ENCODE measurements around the gene ACYP1. TPM values are rescaled to one million over a fixed set of nuclear protein-coding genes. Genes with fewer than 3 reads are reported as not detected.

The ACYP1 gene
- total RNA-seq, 1 experiment from 2014 or later, result 21.3 TPM

DNA sequence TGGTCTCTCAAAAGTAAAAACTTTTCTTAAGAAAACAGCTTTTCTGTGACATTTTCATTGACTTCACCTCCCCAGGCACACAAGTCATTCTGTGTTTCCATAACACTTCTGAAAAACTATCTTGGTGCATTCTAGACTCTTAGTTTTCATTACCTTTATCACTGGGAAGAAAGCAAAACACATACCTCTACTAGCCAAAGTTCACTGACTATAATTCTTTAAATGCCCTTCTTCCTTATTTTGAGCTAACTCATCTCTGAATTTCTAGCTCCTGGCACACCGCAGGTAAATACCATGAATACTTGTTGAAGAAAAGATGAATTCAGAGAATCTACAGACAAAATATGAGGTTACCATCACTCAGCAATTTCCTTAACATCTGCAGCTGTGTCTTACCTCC, 33.7 kb downstream of the ACYP1 start:
- no peak for ATAC-seq
- no peaks in the 10 kb centered on the region for H3K9me3 ChIP-seq (ENCODE audit: control insufficient read depth, insufficient read depth, low read depth, low read length)
- no TSS peak for BruUV-seq (replicated peaks)
- H3K36me3 ChIP-seq (ENCODE audit: control insufficient read depth, insufficient read depth, low read length), result peaks cover 10% of the 10 kb centered on the region
- no peaks in the 10 kb centered on the region for H3K4me1 ChIP-seq (ENCODE audit: control insufficient read depth, insufficient read depth, low read length)
- in situ Hi-C loops (cut with HindIII; ENCODE audit: low pct_unique_long_range_greater_than_20kb, low sequenced_read_pairs), result no loop called here
- DNase-seq (ENCODE audit: low read depth, low spot score), result no peak
- TF ChIP-seq, protein P1, sequence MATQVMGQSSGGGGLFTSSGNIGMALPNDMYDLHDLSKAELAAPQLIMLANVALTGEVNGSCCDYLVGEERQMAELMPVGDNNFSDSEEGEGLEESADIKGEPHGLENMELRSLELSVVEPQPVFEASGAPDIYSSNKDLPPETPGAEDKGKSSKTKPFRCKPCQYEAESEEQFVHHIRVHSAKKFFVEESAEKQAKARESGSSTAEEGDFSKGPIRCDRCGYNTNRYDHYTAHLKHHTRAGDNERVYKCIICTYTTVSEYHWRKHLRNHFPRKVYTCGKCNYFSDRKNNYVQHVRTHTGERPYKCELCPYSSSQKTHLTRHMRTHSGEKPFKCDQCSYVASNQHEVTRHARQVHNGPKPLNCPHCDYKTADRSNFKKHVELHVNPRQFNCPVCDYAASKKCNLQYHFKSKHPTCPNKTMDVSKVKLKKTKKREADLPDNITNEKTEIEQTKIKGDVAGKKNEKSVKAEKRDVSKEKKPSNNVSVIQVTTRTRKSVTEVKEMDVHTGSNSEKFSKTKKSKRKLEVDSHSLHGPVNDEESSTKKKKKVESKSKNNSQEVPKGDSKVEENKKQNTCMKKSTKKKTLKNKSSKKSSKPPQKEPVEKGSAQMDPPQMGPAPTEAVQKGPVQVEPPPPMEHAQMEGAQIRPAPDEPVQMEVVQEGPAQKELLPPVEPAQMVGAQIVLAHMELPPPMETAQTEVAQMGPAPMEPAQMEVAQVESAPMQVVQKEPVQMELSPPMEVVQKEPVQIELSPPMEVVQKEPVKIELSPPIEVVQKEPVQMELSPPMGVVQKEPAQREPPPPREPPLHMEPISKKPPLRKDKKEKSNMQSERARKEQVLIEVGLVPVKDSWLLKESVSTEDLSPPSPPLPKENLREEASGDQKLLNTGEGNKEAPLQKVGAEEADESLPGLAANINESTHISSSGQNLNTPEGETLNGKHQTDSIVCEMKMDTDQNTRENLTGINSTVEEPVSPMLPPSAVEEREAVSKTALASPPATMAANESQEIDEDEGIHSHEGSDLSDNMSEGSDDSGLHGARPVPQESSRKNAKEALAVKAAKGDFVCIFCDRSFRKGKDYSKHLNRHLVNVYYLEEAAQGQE (IDR thresholded peaks at IDR 0.05; ENCODE audit: insufficient read depth in 1 of 2, low read depth in 2 of 2, low read length in 1 of 2), result no peak
- TF ChIP-seq POLR2AphosphoS5 (IDR thresholded peaks at IDR 0.05; ENCODE audit: low read depth, low read length) (no peak), TCF7L2 (IDR thresholded peaks at IDR 0.05; ENCODE audit: low read depth, low read length) (no peak), SIN3A (IDR thresholded peaks at IDR 0.05; ENCODE audit: borderline replicate concordance, insufficient read depth, low read depth, low read length) (no peak)
- TF ChIP-seq, protein P2, sequence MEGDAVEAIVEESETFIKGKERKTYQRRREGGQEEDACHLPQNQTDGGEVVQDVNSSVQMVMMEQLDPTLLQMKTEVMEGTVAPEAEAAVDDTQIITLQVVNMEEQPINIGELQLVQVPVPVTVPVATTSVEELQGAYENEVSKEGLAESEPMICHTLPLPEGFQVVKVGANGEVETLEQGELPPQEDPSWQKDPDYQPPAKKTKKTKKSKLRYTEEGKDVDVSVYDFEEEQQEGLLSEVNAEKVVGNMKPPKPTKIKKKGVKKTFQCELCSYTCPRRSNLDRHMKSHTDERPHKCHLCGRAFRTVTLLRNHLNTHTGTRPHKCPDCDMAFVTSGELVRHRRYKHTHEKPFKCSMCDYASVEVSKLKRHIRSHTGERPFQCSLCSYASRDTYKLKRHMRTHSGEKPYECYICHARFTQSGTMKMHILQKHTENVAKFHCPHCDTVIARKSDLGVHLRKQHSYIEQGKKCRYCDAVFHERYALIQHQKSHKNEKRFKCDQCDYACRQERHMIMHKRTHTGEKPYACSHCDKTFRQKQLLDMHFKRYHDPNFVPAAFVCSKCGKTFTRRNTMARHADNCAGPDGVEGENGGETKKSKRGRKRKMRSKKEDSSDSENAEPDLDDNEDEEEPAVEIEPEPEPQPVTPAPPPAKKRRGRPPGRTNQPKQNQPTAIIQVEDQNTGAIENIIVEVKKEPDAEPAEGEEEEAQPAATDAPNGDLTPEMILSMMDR (IDR thresholded peaks at IDR 0.05), result no peak
- H3K27ac ChIP-seq (ENCODE audit: low read length), result no peak overlapping the region
- no peaks in the 10 kb centered on the region for H3K27me3 ChIP-seq (ENCODE audit: control insufficient read depth, insufficient read depth, low read length)
- CTCF ChIA-PET, result no interaction called here
- POLR2A ChIA-PET, result no interaction called here
- no peak overlapping the region for H3K4me3 ChIP-seq (ENCODE audit: low read depth in 2 of 2, low read length in 2 of 2)
- intact Hi-C loops (cut with micrococcal nuclease; ENCODE audit: unreplicated experiment), result no loop called here

DNA sequence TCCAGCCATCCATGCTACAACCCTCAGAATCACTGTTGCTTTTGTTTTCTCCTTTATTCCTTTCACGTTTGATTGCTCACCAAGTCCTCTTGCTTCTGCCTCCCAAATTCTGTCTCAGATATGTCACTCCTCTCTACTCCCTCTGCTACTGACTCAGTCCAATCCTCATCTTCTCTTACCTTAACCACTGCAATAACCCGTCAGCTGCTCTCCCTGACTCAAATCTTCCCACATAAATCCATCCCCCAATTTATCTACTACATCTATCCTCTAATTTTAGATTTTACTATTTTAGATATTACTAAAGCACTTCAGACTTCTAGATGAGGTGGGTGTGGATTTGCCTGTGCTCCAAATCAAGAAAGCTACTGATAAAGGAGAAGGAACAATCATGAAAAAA, 37.9 kb downstream of the ACYP1 start:
- Histone ChIP-seq H3K9me3 (ENCODE audit: control insufficient read depth, insufficient read depth, low read depth, low read length) (no peaks in the 10 kb centered on the region), H3K36me3 (ENCODE audit: control insufficient read depth, insufficient read depth, low read length) (peaks cover 4% of the 10 kb centered on the region), H3K27ac (ENCODE audit: low read length) (no peak overlapping the region), H3K27me3 (ENCODE audit: control insufficient read depth, insufficient read depth, low read length) (no peaks in the 10 kb centered on the region), H3K4me3 (ENCODE audit: low read depth in 2 of 2, low read length in 2 of 2) (no peak overlapping the region), H3K4me1 (ENCODE audit: control insufficient read depth, insufficient read depth, low read length) (no peaks in the 10 kb centered on the region)
- DNase-seq (ENCODE audit: low read depth, low spot score) (no peak), ATAC-seq (no peak)
- intact Hi-C loops (cut with micrococcal nuclease; ENCODE audit: unreplicated experiment) (no loop called here), in situ Hi-C loops (cut with HindIII; ENCODE audit: low pct_unique_long_range_greater_than_20kb, low sequenced_read_pairs) (no loop called here)
- TF ChIP-seq, protein P2 (IDR thresholded peaks at IDR 0.05), result no peak
- TF ChIP-seq TCF7L2 (IDR thresholded peaks at IDR 0.05; ENCODE audit: low read depth, low read length), result no peak
- no peak for TF ChIP-seq SIN3A (IDR thresholded peaks at IDR 0.05; ENCODE audit: borderline replicate concordance, insufficient read depth, low read depth, low read length)
- TF ChIP-seq, protein P1 (IDR thresholded peaks at IDR 0.05; ENCODE audit: insufficient read depth in 1 of 2, low read depth in 2 of 2, low read length in 1 of 2), result no peak
- TF ChIP-seq POLR2AphosphoS5 (IDR thresholded peaks at IDR 0.05; ENCODE audit: low read depth, low read length), result no peak
- ChIA-PET CTCF (no interaction called here), POLR2A (no interaction called here)
- BruUV-seq (replicated peaks), result no TSS peak
